Hematopoietic multipotent progenitor cell (in vitro differentiated cells): ENCODE data around the gene ZNF184. TPM values are rescaled to one million over a fixed set of nuclear protein-coding genes. Genes with fewer than 3 reads are reported as not detected.

Experiments
- DNase-seq, 3 donors: peaks; one replicate each; pipeline ENCODE4 v3.0.0-alpha.2; 2011 to 2015; ENCODE audit warnings: low read depth in 2 of 3, low spot score in 2 of 3
- total RNA-seq: library from RNA; depleted of rRNA; stranded (reverse); fragments of >200 nt; gene quantifications from one replicate; pipeline ENCODE4 v1.2.3, GENCODE V29; 2012

The ZNF184 gene
- total RNA-seq, 1 donor, result 6.7 TPM

GRCh38 chr6:27479319-27480182 is 6.6 kb upstream of the ZNF184 start:
- DNase-seq, result peak; percentile 78 to 96 (median 90)

- peak; percentile 68 to 97 (median 86) for DNase-seq
Observed at GRCh38 chr6:27478706-27479318, 5.9 kb upstream of the ZNF184 start.

- DNase-seq, result no peak
Observed at GRCh38 chr6:27478141-27478705, 5.3 kb upstream of the ZNF184 start.

GRCh38 chr6:27477318-27478013 is 4.6 kb upstream of the ZNF184 start:
- no peak for DNase-seq

- no peak for DNase-seq
Observed at GRCh38 chr6:27476090-27476489, 3.2 kb upstream of the ZNF184 start.

GRCh38 chr6:27474672-27475071 is 1.8 kb upstream of the ZNF184 start:
- DNase-seq, result no peak

- DNase-seq, result no peak
Observed at GRCh38 chr6:27474172-27474465, 1.2 kb upstream of the ZNF184 start.

- peak; percentile 61 to 91 (median 84) for DNase-seq
Observed at GRCh38 chr6:27472182-27472616, 706 bp downstream of the ZNF184 start.

- no peak for DNase-seq
Observed at GRCh38 chr6:27471365-27472115, 1.4 kb downstream of the ZNF184 start.

GRCh38 chr6:27470023-27470422 is 2.9 kb downstream of the ZNF184 start:
- DNase-seq, result no peak

GRCh38 chr6:27468334-27468733 is 4.6 kb downstream of the ZNF184 start:
- no peak for DNase-seq

- peak in 1 of 3 donors; percentile 53 for DNase-seq
Observed at GRCh38 chr6:27452496-27452897, 20.4 kb downstream of the ZNF184 start.

- peak in 1 of 3 donors; percentile 20 for DNase-seq
Observed at GRCh38 chr6:27451660-27452390, 21.1 kb downstream of the ZNF184 start.

- DNase-seq, result no peak
Observed at GRCh38 chr6:27448456-27448855, 24.4 kb downstream of the ZNF184 start.

GRCh38 chr6:27442932-27443331 is 30.0 kb downstream of the ZNF184 start:
- no peak for DNase-seq

GRCh38 chr6:27441001-27441400 is 31.9 kb downstream of the ZNF184 start:
- DNase-seq, result no peak

GRCh38 chr6:27439371-27439770 is 33.5 kb downstream of the ZNF184 start:
- no peak for DNase-seq

GRCh38 chr6:27433714-27434113 is 39.2 kb downstream of the ZNF184 start:
- DNase-seq, result no peak

- no peak for DNase-seq
Observed at GRCh38 chr6:27428966-27429365, 43.9 kb downstream of the ZNF184 start.

- no peak for DNase-seq
Observed at GRCh38 chr6:27428502-27428901, 44.4 kb downstream of the ZNF184 start.
